K562 (cell line): ENCODE results near the gene PSORS1C2. TPM values are rescaled to one million over a fixed set of nuclear protein-coding genes. Genes with fewer than 3 reads are reported as not detected.

Experiments used
- IFI16 ChIP-seq: fragments of 250-450 bp; sonication (Bioruptor Pico); IDR thresholded peaks from 2 replicates; pipeline ENCODE4 v2.1.2; 2022; ENCODE audit warnings: mild to moderate bottlenecking, inconsistent platforms
- KLF6 ChIP-seq: fragments of 250-450 bp; sonication (Bioruptor Pico); IDR thresholded peaks from 2 replicates; pipeline ENCODE4 v1.4.0; 2020; ENCODE audit warnings: mild to moderate bottlenecking, moderate library complexity, borderline replicate concordance
- NR0B1 ChIP-seq: fragments of 450-650 bp; IDR thresholded peaks from one replicate; pipeline ENCODE4 v1.6.1; 2018; ENCODE audit warnings: mild to moderate bottlenecking, moderate library complexity; ENCODE audit not compliant: partially characterized antibody
- POU5F1 ChIP-seq: fragments of 150-350 bp; IDR thresholded peaks from 2 replicates; pipeline ENCODE4 v1.6.1; 2014; ENCODE audit warnings: borderline replicate concordance, low read length, low read depth, mild to moderate bottlenecking; ENCODE audit not compliant: partially characterized antibody
- SNIP1 ChIP-seq: fragments of 450-650 bp; IDR thresholded peaks from 2 replicates; pipeline ENCODE4 v1.7.1; 2017; ENCODE audit warnings: low read depth, mild to moderate bottlenecking
- TCF7 ChIP-seq: sonication (generic); IDR thresholded peaks from 2 replicates; pipeline ENCODE4 v1.6.1; 2016; ENCODE audit warnings: antibody characterized with exemption, borderline replicate concordance
- ZNF165 ChIP-seq: fragments of 250-450 bp; sonication (Bioruptor Pico); IDR thresholded peaks from 2 replicates; pipeline ENCODE4 v1.4.0; 2020; ENCODE audit warnings: borderline replicate concordance
- ZNF3 ChIP-seq: fragments of 250-450 bp; sonication (Bioruptor Pico); IDR thresholded peaks from 2 replicates; pipeline ENCODE4 v1.5.0; 2021; ENCODE audit warnings: mild to moderate bottlenecking, moderate library complexity
- ZNF507 ChIP-seq: conservative IDR thresholded peaks from 2 replicates; pipeline ENCODE4 v1.6.1; 2017; ENCODE audit warnings: missing genetic modification characterization, missing compliant biosample characterization
- ZNF740 ChIP-seq, 3 experiments: fragments of 200-800 bp in 1 of 3; sonication (Bioruptor generic) in 1 of 3; sonication (generic) in 1 of 3; formaldehyde crosslinking in 1 of 3; IDR thresholded peaks; 2 replicates each; pipeline versions ENCODE4 v1.6.1 to v1.8.0; 2016 to 2022; ENCODE audit warnings: mild to moderate bottlenecking in 2 of 3, missing compliant biosample characterization in 2 of 3, missing genetic modification characterization in 2 of 3, missing genetic modification reagents in 1 of 3
- ZNF79 ChIP-seq: fragments of 250-450 bp; sonication (Bioruptor Pico); IDR thresholded peaks from 2 replicates; pipeline ENCODE4 v1.4.0; 2020; ENCODE audit warnings: low read depth, mild to moderate bottlenecking, moderate library complexity
- polyA plus RNA-seq, 8 experiments: library from polyadenylated mRNA; depleted of rRNA in 4 of 8; stranded (reverse) in 5 of 8; unstranded in 3 of 8; fragments of >200 nt; fragmentation: Nextera tagmentation in 2 of 8; fragmentation: Illumina TruSeq in 1 of 8; extraction: Ambion mirVana in 2 of 8; extraction: Trizol in 1 of 8; gene quantifications; 2 replicates each; pipeline versions ENCODE4 v1.2.1 to v1.2.3, GENCODE V29; 2011 to 2014; ENCODE audit warnings: inconsistent platforms in 1 of 8, missing spikeins in 1 of 8
- total RNA-seq, 7 experiments: library from RNA; depleted of rRNA in 6 of 7; stranded (reverse); fragments of >200 nt in 6 of 7; fragmentation: Illumina TruSeq in 2 of 7; extraction: Trizol in 2 of 7; gene quantifications; 2 replicates each; pipeline versions ENCODE4 v1.2.1 to v1.2.3, GENCODE V29; 2011 to 2021; ENCODE audit warnings: low replicate concordance in 1 of 7
- TF ChIP-seq, protein P1 (sequence below), 2 experiments: fragments of 450-650 bp in 1 of 2; sonication (generic) in 1 of 2; formaldehyde crosslinking in 1 of 2; IDR thresholded peaks; 2 replicates each; pipeline versions ENCODE4 v1.7.1 to v1.9.0; 2016 to 2022; ENCODE audit warnings: inconsistent platforms in 1 of 2, mild to moderate bottlenecking in 1 of 2, missing genetic modification reagents in 1 of 2
- TF ChIP-seq, protein P2 (sequence below): fragments of 250-450 bp; sonication (Bioruptor Pico); IDR thresholded peaks from 2 replicates; pipeline ENCODE4 v1.5.0; 2021

Gene PSORS1C2
- total and polyA plus RNA-seq, 9 of the 15 experiments (the other 6 are each of a cell fraction or from before 2014, with no cell fraction given), result not detected

GRCh38 chr6:31112478-31112877 is 26.4 kb downstream of the PSORS1C2 start, which contains the start of gene C6orf15 (continued):
- TF ChIP-seq, protein P1, sequence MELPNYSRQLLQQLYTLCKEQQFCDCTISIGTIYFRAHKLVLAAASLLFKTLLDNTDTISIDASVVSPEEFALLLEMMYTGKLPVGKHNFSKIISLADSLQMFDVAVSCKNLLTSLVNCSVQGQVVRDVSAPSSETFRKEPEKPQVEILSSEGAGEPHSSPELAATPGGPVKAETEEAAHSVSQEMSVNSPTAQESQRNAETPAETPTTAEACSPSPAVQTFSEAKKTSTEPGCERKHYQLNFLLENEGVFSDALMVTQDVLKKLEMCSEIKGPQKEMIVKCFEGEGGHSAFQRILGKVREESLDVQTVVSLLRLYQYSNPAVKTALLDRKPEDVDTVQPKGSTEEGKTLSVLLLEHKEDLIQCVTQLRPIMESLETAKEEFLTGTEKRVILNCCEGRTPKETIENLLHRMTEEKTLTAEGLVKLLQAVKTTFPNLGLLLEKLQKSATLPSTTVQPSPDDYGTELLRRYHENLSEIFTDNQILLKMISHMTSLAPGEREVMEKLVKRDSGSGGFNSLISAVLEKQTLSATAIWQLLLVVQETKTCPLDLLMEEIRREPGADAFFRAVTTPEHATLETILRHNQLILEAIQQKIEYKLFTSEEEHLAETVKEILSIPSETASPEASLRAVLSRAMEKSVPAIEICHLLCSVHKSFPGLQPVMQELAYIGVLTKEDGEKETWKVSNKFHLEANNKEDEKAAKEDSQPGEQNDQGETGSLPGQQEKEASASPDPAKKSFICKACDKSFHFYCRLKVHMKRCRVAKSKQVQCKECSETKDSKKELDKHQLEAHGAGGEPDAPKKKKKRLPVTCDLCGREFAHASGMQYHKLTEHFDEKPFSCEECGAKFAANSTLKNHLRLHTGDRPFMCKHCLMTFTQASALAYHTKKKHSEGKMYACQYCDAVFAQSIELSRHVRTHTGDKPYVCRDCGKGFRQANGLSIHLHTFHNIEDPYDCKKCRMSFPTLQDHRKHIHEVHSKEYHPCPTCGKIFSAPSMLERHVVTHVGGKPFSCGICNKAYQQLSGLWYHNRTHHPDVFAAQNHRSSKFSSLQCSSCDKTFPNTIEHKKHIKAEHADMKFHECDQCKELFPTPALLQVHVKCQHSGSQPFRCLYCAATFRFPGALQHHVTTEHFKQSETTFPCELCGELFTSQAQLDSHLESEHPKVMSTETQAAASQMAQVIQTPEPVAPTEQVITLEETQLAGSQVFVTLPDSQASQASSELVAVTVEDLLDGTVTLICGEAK (IDR thresholded peaks at IDR 0.05), result no peak
- TF ChIP-seq, protein P1 (CRISPR knock-in tag; IDR thresholded peaks at IDR 0.05), result no peak
- TF ChIP-seq POU5F1 (no peak), NR0B1 (no peak), ZNF740 (CRISPR knock-in tag; IDR thresholded peaks at IDR 0.05) (no peak), ZNF740 (tag; IDR thresholded peaks at IDR 0.05) (no peak), TCF7 (no peak), ZNF507 (tag) (no peak), ZNF3 (CRISPR knock-in tag) (no peak), SNIP1 (no peak), ZNF165 (CRISPR knock-in tag) (no peak), KLF6 (CRISPR knock-in tag) (no peak), ZNF79 (CRISPR knock-in tag) (no peak), IFI16 (CRISPR knock-in tag) (no peak)
- TF ChIP-seq, protein P2, sequence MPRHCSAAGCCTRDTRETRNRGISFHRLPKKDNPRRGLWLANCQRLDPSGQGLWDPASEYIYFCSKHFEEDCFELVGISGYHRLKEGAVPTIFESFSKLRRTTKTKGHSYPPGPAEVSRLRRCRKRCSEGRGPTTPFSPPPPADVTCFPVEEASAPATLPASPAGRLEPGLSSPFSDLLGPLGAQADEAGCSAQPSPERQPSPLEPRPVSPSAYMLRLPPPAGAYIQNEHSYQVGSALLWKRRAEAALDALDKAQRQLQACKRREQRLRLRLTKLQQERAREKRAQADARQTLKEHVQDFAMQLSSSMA (CRISPR knock-in tag), result no peak
